Peyer's patch (tissue), 4 donors: ENCODE measurements around the gene DIPK1C.

Experiments used
- POLR2A ChIP-seq, 2 donors: fragments of 450-650 bp; IDR thresholded peaks; one replicate each; pipeline ENCODE4 v1.5.1; 2017; ENCODE audit warnings: antibody characterized with exemption in 2 of 2, mild to moderate bottlenecking in 2 of 2, moderate library complexity in 2 of 2
- TF ChIP-seq, protein P1 (sequence below), 6 experiments: fragments of 450-650 bp in 4 of 6; fragments of 200-600 bp in 2 of 6; sonication (generic) in 1 of 6; IDR thresholded peaks; one replicate each; pipeline ENCODE4 v1.5.1; 2017 to 2019; ENCODE audit warnings: antibody characterized with exemption in 6 of 6, mild to moderate bottlenecking in 3 of 6, moderate library complexity in 1 of 6

DNA sequence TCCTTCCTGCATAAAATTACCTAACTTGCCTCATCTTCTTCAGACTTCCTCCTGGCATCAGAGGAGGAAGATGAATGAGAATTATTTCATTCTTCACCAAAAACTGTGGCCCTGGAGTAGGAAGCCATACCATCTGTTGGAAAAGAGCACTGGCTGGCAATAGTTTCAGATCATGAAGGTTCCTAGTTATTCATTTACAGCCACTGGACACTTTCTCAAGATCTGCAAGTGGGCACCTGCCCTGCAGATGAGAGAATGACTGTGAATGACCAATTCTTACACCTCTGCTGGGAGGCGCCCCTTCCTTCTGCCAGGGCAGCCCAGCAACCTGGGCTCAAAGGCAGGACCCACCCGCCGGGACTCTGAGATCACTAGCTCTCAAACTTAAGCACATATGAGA is 13.0 kb downstream of the DIPK1C start:
- TF ChIP-seq, protein P1, sequence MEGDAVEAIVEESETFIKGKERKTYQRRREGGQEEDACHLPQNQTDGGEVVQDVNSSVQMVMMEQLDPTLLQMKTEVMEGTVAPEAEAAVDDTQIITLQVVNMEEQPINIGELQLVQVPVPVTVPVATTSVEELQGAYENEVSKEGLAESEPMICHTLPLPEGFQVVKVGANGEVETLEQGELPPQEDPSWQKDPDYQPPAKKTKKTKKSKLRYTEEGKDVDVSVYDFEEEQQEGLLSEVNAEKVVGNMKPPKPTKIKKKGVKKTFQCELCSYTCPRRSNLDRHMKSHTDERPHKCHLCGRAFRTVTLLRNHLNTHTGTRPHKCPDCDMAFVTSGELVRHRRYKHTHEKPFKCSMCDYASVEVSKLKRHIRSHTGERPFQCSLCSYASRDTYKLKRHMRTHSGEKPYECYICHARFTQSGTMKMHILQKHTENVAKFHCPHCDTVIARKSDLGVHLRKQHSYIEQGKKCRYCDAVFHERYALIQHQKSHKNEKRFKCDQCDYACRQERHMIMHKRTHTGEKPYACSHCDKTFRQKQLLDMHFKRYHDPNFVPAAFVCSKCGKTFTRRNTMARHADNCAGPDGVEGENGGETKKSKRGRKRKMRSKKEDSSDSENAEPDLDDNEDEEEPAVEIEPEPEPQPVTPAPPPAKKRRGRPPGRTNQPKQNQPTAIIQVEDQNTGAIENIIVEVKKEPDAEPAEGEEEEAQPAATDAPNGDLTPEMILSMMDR (IDR thresholded peaks at IDR 0.05), result no peak
- no peak for TF ChIP-seq POLR2A (IDR thresholded peaks at IDR 0.05)
